ENCODE results near the gene FTCD. TPM values are rescaled to one million over a fixed set of nuclear protein-coding genes. Genes with fewer than 3 reads are reported as not detected.

FTCD gene, protein sequence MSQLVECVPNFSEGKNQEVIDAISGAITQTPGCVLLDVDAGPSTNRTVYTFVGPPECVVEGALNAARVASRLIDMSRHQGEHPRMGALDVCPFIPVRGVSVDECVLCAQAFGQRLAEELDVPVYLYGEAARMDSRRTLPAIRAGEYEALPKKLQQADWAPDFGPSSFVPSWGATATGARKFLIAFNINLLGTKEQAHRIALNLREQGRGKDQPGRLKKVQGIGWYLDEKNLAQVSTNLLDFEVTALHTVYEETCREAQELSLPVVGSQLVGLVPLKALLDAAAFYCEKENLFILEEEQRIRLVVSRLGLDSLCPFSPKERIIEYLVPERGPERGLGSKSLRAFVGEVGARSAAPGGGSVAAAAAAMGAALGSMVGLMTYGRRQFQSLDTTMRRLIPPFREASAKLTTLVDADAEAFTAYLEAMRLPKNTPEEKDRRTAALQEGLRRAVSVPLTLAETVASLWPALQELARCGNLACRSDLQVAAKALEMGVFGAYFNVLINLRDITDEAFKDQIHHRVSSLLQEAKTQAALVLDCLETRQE
- total RNA-seq (2014; rRNA removed; shearing (Covaris generic)) (0.06 and 0.21 TPM in 2 replicates), total RNA-seq (2022) (0.41 and 1.1 TPM in 2 replicates), Bru-seq, nascent RNA (percentile 19 among the genes with signal in this experiment), BruChase-seq, experiment 1, labeled RNA remaining after a 6-hour chase (percentile 29 among the genes with signal in this experiment), BruChase-seq, experiment 2, labeled RNA remaining after a 2-hour chase (percentile 22 among the genes with signal in this experiment)
- long read RNA-seq = 0 reads

DNA sequence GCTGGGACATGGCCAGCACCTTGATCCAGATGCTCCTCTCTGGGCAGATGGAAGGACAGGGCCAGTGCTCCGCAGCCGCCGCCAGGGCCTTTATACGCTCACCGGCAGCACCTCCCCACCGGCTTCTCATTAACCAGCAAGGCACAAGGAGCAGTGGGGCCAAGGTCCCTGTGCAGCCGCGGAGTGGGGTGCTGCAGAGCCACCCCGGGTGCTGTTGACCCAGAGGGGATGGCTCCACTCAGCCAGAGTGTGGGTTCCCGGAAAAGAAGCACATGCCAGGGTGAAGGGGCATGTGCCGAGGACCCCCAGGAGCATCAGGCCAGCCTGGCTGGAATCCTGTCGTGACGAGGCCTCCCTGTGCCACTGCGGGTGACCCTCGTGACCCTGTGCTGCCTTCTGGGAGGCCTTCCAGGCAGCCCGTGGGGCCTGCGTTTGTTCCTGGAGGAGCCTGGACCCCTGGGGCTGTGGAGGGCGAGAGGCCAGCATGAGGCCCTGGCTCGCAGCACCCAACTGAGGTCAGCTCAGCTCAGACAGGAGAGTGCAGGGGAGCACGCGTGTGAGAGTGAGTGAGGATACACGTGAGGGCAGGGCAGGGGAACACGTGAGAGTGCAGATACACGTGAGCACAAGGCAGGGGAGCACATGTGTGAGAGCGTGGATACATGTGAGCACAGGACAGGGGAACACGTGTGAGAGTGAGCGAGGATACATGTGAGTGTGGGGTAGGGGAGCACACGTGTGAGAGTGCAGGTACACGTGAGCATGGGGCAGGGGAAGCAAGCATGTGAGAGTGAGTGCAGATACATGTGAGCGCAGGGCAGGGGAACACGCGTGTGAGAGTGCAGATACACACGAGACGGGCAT is at the start of gene FTCD:
Gene FTCD (minus strand): TSS at position 66 of the 864 bp plus-strand sequence. CDS start 56 bp downstream, at position 10.
- Histone ChIP-seq H3K79me2 (ENCODE audit: insufficient read depth, low read depth, low read length) (no peaks in the 10 kb centered on the region), H3K4me2 (ENCODE audit: low read length) (no peak within 1 kb of the TSS), H3K9me2 (ENCODE audit: insufficient read depth, low read length) (no peaks in the 10 kb centered on the region), H3K9me3 (ENCODE audit: low read length) (no peaks in the 10 kb centered on the region), H3K4me1 (ENCODE audit: insufficient read depth, low read length, poor library complexity, severe bottlenecking) (no peaks in the 10 kb centered on the region), H3K27ac (ENCODE audit: low read depth, low read length, poor library complexity, severe bottlenecking) (no peak within 1 kb of the TSS), H3K4me3 (ENCODE audit: low read depth, low read length, poor library complexity, severe bottlenecking) (no peak within 1 kb of the TSS), H4K20me1 (ENCODE audit: insufficient read depth, low read length) (no peaks in the 10 kb centered on the region), H2AFZ (ENCODE audit: low read length) (no peak within 1 kb of the TSS), H3K36me3 (ENCODE audit: insufficient read depth, low read length) (no peaks in the 10 kb centered on the region)
- no peak for DNase-seq (ENCODE audit: low spot score)
- BruUV-seq (replicated peaks) = no TSS peak
- CTCF ChIA-PET (ENCODE audit: unreplicated experiment) = no interaction called here
- TF ChIP-seq EZH2phosphoT487 (IDR thresholded peaks at IDR 0.05; ENCODE audit: borderline replicate concordance, low read depth, low read length) = no peak
- TF ChIP-seq CTCF (conservative IDR thresholded peaks at IDR 0.05; ENCODE audit: low read length) = no peak
- POLR2A ChIA-PET = no interaction called here
- intact Hi-C loops (cut with micrococcal nuclease; ENCODE audit: unreplicated experiment) = no loop called here

DNA sequence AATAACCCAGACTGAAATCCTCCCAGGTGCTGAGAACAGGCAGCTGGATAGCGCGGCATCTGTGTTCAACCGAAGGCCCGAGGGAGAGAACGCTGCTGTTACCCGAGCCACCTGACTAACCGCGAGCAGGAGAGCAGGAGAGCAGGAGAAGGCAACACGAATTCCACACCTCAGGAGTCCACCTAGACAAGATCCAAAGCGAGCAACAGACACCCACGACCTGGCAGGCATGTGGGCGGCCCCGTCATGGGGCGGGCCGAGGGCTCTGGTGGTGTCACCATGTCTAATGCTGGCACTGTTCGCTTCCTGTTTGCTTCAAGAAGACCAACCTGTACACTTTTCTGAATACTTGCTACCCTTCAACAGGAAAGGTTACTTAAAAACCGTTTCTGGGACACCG is 49.8 kb upstream of the FTCD start:
- Histone ChIP-seq H3K79me2 (ENCODE audit: insufficient read depth, low read depth, low read length) (no peaks in the 10 kb centered on the region), H3K4me3 (ENCODE audit: low read depth, low read length, poor library complexity, severe bottlenecking) (no peak overlapping the region), H3K9me2 (ENCODE audit: insufficient read depth, low read length) (no peaks in the 10 kb centered on the region), H3K4me1 (ENCODE audit: insufficient read depth, low read length, poor library complexity, severe bottlenecking) (peaks cover 3% of the 10 kb centered on the region), H3K4me2 (ENCODE audit: low read length) (no peak overlapping the region), H4K20me1 (ENCODE audit: insufficient read depth, low read length) (no peaks in the 10 kb centered on the region), H3K9me3 (ENCODE audit: low read length) (no peaks in the 10 kb centered on the region), H3K27ac (ENCODE audit: low read depth, low read length, poor library complexity, severe bottlenecking) (no peak overlapping the region), H3K36me3 (ENCODE audit: insufficient read depth, low read length) (peaks cover 37% of the 10 kb centered on the region; the same call in 1 of the 2 replicates), H2AFZ (ENCODE audit: low read length) (no peak overlapping the region)
- POLR2A ChIA-PET = no interaction called here
- DNase-seq (ENCODE audit: low spot score) = no peak
- no peak for TF ChIP-seq CTCF (conservative IDR thresholded peaks at IDR 0.05; ENCODE audit: low read length)
- TF ChIP-seq EZH2phosphoT487 (IDR thresholded peaks at IDR 0.05; ENCODE audit: borderline replicate concordance, low read depth, low read length) = no peak
- CTCF ChIA-PET (ENCODE audit: unreplicated experiment) = no interaction called here
- no TSS peak for BruUV-seq (replicated peaks)
- intact Hi-C loops (cut with micrococcal nuclease; ENCODE audit: unreplicated experiment) = no loop called here
